GM12878 (cell line): ENCODE results near the gene TNFRSF1B.

Experiments used
- BCL3 ChIP-seq: IDR thresholded peaks from 2 replicates; pipeline ENCODE4 v1.6.1; 2011; ENCODE audit warnings: borderline replicate concordance, low read depth, mild to moderate bottlenecking, moderate library complexity, low read length; ENCODE audit not compliant: insufficient read depth, poor library complexity, severe bottlenecking
- CBFB ChIP-seq: IDR thresholded peaks from 2 replicates; pipeline ENCODE4 v1.6.1; 2016; ENCODE audit warnings: antibody characterized with exemption, low read depth
- CHD2 ChIP-seq: IDR thresholded peaks from 2 replicates; pipeline ENCODE4 v1.6.1; 2011; ENCODE audit warnings: low read depth, low read length, improper control_type of control experiment, borderline replicate concordance
- CTCF ChIP-seq, 3 experiments: IDR thresholded peaks in 2 of 3; conservative IDR thresholded peaks in 1 of 3; 2 replicates each; pipeline ENCODE4 v1.5.1; 2011; ENCODE audit warnings: low read depth in 3 of 3, low read length in 3 of 3, mild to moderate bottlenecking in 3 of 3, control low read depth in 2 of 3, moderate library complexity in 2 of 3, inconsistent platforms in 1 of 3, mixed read lengths in 1 of 3; ENCODE audit not compliant: control insufficient read depth in 2 of 3, insufficient read depth in 1 of 3; ENCODE audit errors: extremely low read depth in 1 of 3
- EGR1 ChIP-seq, 2 experiments: IDR thresholded peaks; 1 replicate in 1 of 2; 2 replicates in 1 of 2; pipeline ENCODE4 v1.6.1; 2011 to 2012; ENCODE audit warnings: low read depth in 2 of 2, low read length in 2 of 2, borderline replicate concordance in 1 of 2, mild to moderate bottlenecking in 1 of 2, moderate library complexity in 1 of 2
- MAX ChIP-seq: IDR thresholded peaks from 2 replicates; pipeline ENCODE4 v1.6.1; 2012; ENCODE audit warnings: low read depth, low read length, improper control_type of control experiment
- NFYB ChIP-seq: IDR thresholded peaks from 2 replicates; pipeline ENCODE4 v1.6.1; 2011; ENCODE audit warnings: low read depth, mild to moderate bottlenecking, low read length, improper control_type of control experiment, moderate library complexity; ENCODE audit not compliant: insufficient read depth
- POLR2AphosphoS5 ChIP-seq: IDR thresholded peaks from 2 replicates; pipeline ENCODE4 v1.6.1; 2011; ENCODE audit warnings: mild to moderate bottlenecking, low read length, inconsistent platforms
- SUZ12 ChIP-seq: fragments of 200-600 bp; sonication (generic); IDR thresholded peaks from one replicate; pipeline ENCODE4 v1.6.1; 2018; ENCODE audit warnings: antibody characterized with exemption, mild to moderate bottlenecking; ENCODE audit not compliant: unreplicated experiment
- ZBTB33 ChIP-seq: fragments of 450-650 bp; IDR thresholded peaks from 2 replicates; pipeline ENCODE4 v1.6.1; 2017; ENCODE audit warnings: mild to moderate bottlenecking

GRCh38 chr1:12141163-12141850 is 25.5 kb upstream of the TNFRSF1B start:
- TF ChIP-seq ZBTB33: no peak
- TF ChIP-seq POLR2AphosphoS5: no peak
- no peak for TF ChIP-seq CTCF (IDR thresholded peaks at IDR 0.05 in 2 of 3, conservative IDR thresholded peaks at IDR 0.05 in 1 of 3; ENCODE audit: control insufficient read depth in 2 of 3, extremely low read depth in 1 of 3, insufficient read depth in 1 of 3, low read depth in 3 of 3, low read length in 3 of 3)
- no peak for TF ChIP-seq EGR1 (IDR thresholded peaks at IDR 0.05; ENCODE audit: borderline replicate concordance in 1 of 2, low read depth in 2 of 2, low read length in 2 of 2)
- TF ChIP-seq SUZ12: no peak
- no peak for TF ChIP-seq MAX
- TF ChIP-seq CBFB: no peak
- TF ChIP-seq BCL3: no peak
- TF ChIP-seq CHD2: no peak
- TF ChIP-seq NFYB: no peak
